Transverse colon (tissue), 4 donors: ENCODE measurements around the gene PIK3CG.

Source experiments
- CTCF ChIP-seq, 5 experiments: fragments of 200-600 bp in 3 of 5; fragments of 450-650 bp in 2 of 5; sonication (generic) in 3 of 5; IDR thresholded peaks; 1 replicate in 2 of 5; 2 replicates in 3 of 5; pipeline ENCODE4 v1.5.1; 2016 to 2017; ENCODE audit warnings: antibody characterized with exemption in 5 of 5, inconsistent platforms in 3 of 5, mild to moderate bottlenecking in 2 of 5, moderate library complexity in 1 of 5
- EP300 ChIP-seq: sonication (generic); formaldehyde crosslinking; IDR thresholded peaks from one replicate; pipeline ENCODE4 v1.6.1; 2017; ENCODE audit warnings: antibody characterized with exemption, low read depth
- POLR2AphosphoS5 ChIP-seq, 3 donors: sonication (generic); formaldehyde crosslinking; IDR thresholded peaks; one replicate each; pipeline ENCODE4 v1.6.1; 2016; ENCODE audit warnings: antibody characterized with exemption in 3 of 3

DNA sequence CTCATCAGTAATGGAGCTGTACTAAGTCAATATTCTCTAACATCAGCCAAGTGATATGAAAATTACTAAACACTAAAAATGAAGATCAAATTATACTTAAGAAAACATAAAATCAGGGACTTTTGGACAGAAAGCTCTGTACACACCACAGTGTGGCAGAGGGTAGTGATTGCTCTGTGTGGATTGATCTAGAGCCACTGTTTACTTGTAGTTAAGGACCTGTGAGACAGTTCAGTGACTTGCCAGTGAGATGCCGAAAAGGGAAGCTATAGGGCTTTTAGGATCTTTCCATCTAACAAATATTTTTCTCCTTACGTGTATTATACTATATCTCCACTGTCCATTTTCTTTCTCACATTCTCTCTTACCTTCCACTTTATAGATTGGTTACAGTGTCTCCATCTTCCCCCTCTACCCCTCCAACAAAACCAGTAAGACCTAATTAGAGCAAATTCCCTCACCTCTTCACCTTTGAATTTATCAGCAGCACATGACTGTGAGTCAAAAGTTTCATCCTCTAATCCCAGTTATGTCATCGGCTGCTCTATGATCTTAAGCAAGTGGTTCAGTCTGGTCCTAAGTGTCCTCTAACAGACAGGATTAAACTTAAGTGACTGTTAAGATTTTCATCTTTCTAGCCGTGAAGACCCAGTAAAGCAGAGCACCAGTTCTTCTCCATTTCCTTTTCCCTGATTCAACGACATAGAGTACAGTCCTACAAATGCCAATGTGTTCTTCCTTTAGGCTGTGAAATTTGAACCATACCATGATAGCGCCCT, 6.9 kb downstream of the PIK3CG start:
- TF ChIP-seq CTCF (IDR thresholded peaks at IDR 0.05) (no peak), POLR2AphosphoS5 (IDR thresholded peaks at IDR 0.05) (no peak), EP300 (no peak)
